ENCODE data around the gene ILKAP. TPM values are rescaled to one million over a fixed set of nuclear protein-coding genes. Genes with fewer than 3 reads are reported as not detected.
A peak's percentile ranks its signal among the peaks of the same experiment; 100 is the strongest.

The ILKAP gene
- total and polyA plus RNA-seq, 2 experiments from 2014 or later, result 11.9 to 35.0 TPM

DNA sequence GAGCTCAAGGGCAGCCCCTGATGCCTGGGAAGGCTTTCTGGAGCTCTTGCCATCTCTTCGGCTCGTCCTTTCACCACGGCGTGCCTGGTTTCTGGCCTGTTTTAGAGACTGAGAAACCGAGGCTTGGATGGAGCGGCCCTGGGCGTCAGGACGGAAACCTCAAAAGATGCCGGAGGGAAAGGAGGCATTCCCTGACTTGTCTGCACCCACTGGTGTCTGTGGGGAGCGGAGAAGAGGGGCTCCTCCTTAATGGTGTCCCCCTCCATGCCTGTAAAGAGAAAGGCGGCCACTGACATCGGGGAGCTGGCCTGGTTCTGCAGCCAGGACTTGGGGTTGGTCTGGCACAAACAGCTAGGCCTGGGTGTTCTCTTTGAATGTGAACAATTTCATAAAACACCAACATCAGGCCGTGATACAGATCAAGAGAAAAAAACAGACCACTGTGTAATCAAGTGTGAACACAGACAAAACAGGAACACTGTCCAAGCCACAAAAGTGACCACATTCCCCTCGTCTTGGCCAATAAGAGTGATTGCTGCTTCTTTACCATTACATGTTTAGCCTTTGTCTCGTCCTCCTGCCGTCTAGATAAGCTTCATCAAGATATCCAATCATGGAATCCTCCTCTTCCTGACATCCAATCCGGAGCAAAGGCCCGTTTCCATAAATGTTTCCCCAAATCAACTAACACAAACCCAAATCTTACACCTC is 633 bp upstream of the ILKAP start:
- H2AFZ ChIP-seq, result peak overlapping the region; percentile 97
- H3K79me2 ChIP-seq (ENCODE audit: insufficient read depth), result peaks cover 39% of the 10 kb centered on the region
- peak overlapping the region; percentile 94 for H3K9ac ChIP-seq
- H3F3A ChIP-seq (ENCODE audit: insufficient read depth), result no peaks in the 10 kb centered on the region
- no peaks in the 10 kb centered on the region for H3K9me3 ChIP-seq (ENCODE audit: low read depth)
- H3K9me2 ChIP-seq (ENCODE audit: insufficient read depth), result no peaks in the 10 kb centered on the region
- H3K36me3 ChIP-seq (ENCODE audit: low read depth), result no peaks in the 10 kb centered on the region
- H3K4me1 ChIP-seq (ENCODE audit: insufficient read depth), result peaks cover 25% of the 10 kb centered on the region
- peaks cover 9% of the 10 kb centered on the region; the same call in 1 of the 2 replicates for H4K20me1 ChIP-seq (ENCODE audit: insufficient read depth)
- peak overlapping the region; percentile 61 for H3K27ac ChIP-seq
- WGBS, 2 experiments (ENCODE audit: low coverage in 1 of 2, low lambda C conversion rate in 2 of 2, missing lambda C conversion rate in 2 of 2), result 49 to 53% methylated on average over 18 of the region's 18 CpGs
- H3K27me3 ChIP-seq (replicated peaks; ENCODE audit: insufficient read depth), result no peaks in the 10 kb centered on the region; the same call in 1 of the 2 replicates
- H3K4me2 ChIP-seq (ENCODE audit: unreplicated experiment), result peak overlapping the region; percentile 77
- peak overlapping the region; percentile 96 for H3K4me3 ChIP-seq
- no peak for DNase-seq
- in situ Hi-C loops (cut with MboI), result no loop called here
- TF ChIP-seq EZH2 (IDR thresholded peaks at IDR 0.05; ENCODE audit: insufficient read depth, poor library complexity, severe bottlenecking), result no peak
- no peak for TF ChIP-seq EZH2phosphoT487 (IDR thresholded peaks at IDR 0.05; ENCODE audit: insufficient read depth, low read depth)

- H2AFZ ChIP-seq, result no peak overlapping the region
Measured at GRCh38 chr2:238202326-238203093, 985 bp downstream of the ILKAP start.

DNA sequence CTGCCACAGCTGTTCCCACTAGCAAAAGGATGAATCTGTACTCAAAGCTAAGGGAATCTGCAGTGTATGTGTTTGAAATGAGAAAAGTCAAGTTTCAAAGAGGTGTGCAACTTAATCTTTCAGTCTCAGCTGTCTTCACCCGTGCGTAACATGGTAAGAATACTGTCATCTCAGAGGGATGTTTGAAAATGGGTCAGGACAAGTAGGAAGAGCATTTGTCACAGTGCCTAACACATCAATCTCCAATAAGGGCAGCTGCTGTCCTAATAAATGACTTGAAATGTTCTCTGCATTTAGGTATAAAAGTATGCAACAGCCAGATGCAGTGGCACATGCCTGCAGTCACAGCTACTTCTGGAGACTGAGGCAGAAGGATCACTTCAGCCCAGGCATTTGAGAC is 13.1 kb downstream of the ILKAP start:
- Histone ChIP-seq H3K36me3 (ENCODE audit: low read depth) (peaks cover 72% of the 10 kb centered on the region), H3K4me1 (ENCODE audit: insufficient read depth) (no peaks in the 10 kb centered on the region), H3K27ac (no peak overlapping the region), H3K9me3 (ENCODE audit: low read depth) (no peaks in the 10 kb centered on the region), H4K20me1 (ENCODE audit: insufficient read depth) (peaks cover 11% of the 10 kb centered on the region), H3K4me3 (no peak overlapping the region), H2AFZ (no peak overlapping the region), H3F3A (ENCODE audit: insufficient read depth) (no peaks in the 10 kb centered on the region), H3K4me2 (ENCODE audit: unreplicated experiment) (no peak overlapping the region), H3K27me3 (replicated peaks; ENCODE audit: insufficient read depth) (no peaks in the 10 kb centered on the region), H3K79me2 (ENCODE audit: insufficient read depth) (peaks cover 68% of the 10 kb centered on the region), H3K9ac (no peak overlapping the region), H3K9me2 (ENCODE audit: insufficient read depth) (no peaks in the 10 kb centered on the region)
- in situ Hi-C loops (cut with MboI), result no loop called here
- DNase-seq, result no peak
- WGBS, 2 experiments (ENCODE audit: low coverage in 1 of 2, low lambda C conversion rate in 2 of 2, missing lambda C conversion rate in 2 of 2), result 97 to 100% methylated on average over 2 of the region's 2 CpGs
- no peak for TF ChIP-seq EZH2phosphoT487 (IDR thresholded peaks at IDR 0.05; ENCODE audit: insufficient read depth, low read depth)
- no peak for TF ChIP-seq EZH2 (IDR thresholded peaks at IDR 0.05; ENCODE audit: insufficient read depth, poor library complexity, severe bottlenecking)

More at GRCh38 chr2:238202326-238203093, 985 bp downstream of the ILKAP start:
- Histone ChIP-seq H3K9me2 (ENCODE audit: insufficient read depth) (no peaks in the 10 kb centered on the region), H3K27me3 (replicated peaks; ENCODE audit: insufficient read depth) (no peaks in the 10 kb centered on the region), H3K27ac (peak overlapping the region; percentile 79), H3K4me3 (peak overlapping the region; percentile 96), H3F3A (ENCODE audit: insufficient read depth) (no peaks in the 10 kb centered on the region), H4K20me1 (ENCODE audit: insufficient read depth) (peaks cover 14% of the 10 kb centered on the region; the same call in 1 of the 2 replicates), H3K79me2 (ENCODE audit: insufficient read depth) (peaks cover 56% of the 10 kb centered on the region), H3K9ac (peak overlapping the region; percentile 94), H3K4me2 (ENCODE audit: unreplicated experiment) (peak overlapping the region; percentile 93), H3K36me3 (ENCODE audit: low read depth) (no peaks in the 10 kb centered on the region), H3K9me3 (ENCODE audit: low read depth) (no peaks in the 10 kb centered on the region), H3K4me1 (ENCODE audit: insufficient read depth) (peaks cover 25% of the 10 kb centered on the region)
- WGBS, 2 experiments (ENCODE audit: low coverage in 1 of 2, low lambda C conversion rate in 2 of 2, missing lambda C conversion rate in 2 of 2), result 1% methylated on average over 23 to 27 of the region's 27 CpGs
- in situ Hi-C loops (cut with MboI), result no loop called here
- TF ChIP-seq EZH2 (IDR thresholded peaks at IDR 0.05; ENCODE audit: insufficient read depth, poor library complexity, severe bottlenecking) (no peak), EZH2phosphoT487 (IDR thresholded peaks at IDR 0.05; ENCODE audit: insufficient read depth, low read depth) (no peak)
- peak; percentile 69 for DNase-seq

DNA sequence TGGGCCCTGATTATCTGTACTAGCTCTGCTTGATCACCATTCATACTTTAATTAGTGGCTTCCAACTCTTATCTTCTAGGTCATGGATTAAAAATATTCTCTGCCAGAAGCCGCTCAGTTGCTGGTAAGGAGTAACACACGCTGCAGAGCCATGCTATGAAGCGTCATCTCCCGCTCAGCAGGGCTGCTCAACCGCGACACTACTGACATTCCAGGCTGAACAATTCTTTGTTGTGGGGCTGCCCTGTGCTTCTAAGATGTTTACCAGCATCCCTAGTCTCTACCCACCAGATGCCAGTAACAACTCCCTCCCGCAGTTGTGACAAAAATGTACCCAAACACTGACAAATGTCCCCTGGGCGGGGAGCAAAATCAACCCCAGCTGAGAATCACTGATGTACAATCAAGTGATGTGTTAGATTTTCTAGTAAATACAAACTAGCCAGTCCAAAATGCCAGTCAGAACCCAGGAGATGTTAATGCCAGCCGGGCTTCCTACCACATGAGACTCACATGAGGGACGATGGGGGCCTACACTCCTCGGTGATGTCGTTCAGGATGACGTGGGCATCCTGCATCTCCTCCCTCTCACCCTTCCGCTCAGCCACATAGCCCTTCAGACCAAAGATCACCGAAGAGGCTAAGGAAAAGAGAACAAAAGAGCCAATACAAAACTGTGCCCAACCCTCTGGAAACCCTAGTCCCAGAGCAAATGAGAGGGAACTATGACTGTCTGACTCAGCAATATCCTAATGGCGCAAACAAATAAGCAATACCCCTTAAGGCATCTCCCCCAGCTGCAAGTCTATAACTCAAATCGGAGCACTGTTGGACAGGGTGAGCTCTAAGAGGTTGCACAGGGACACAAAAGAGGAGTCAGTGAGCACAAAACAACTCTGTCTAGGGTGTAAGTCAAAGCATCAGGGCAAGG is 15.6 kb downstream of the ILKAP start:
- in situ Hi-C loops (cut with MboI), result no loop called here
- DNase-seq, result no peak

More for the DNA sequence above, 15.6 kb downstream of the ILKAP start:
- Histone ChIP-seq H3F3A (ENCODE audit: insufficient read depth) (no peaks in the 10 kb centered on the region), H3K27ac (no peak overlapping the region), H3K27me3 (replicated peaks; ENCODE audit: insufficient read depth) (no peaks in the 10 kb centered on the region), H3K4me3 (no peak overlapping the region), H4K20me1 (ENCODE audit: insufficient read depth) (no peaks in the 10 kb centered on the region), H3K4me1 (ENCODE audit: insufficient read depth) (no peaks in the 10 kb centered on the region), H3K36me3 (ENCODE audit: low read depth) (peaks cover 75% of the 10 kb centered on the region), H3K9me2 (ENCODE audit: insufficient read depth) (no peaks in the 10 kb centered on the region), H3K9ac (no peak overlapping the region), H2AFZ (no peak overlapping the region), H3K4me2 (ENCODE audit: unreplicated experiment) (no peak overlapping the region), H3K79me2 (ENCODE audit: insufficient read depth) (peaks cover 56% of the 10 kb centered on the region), H3K9me3 (ENCODE audit: low read depth) (no peaks in the 10 kb centered on the region)
- TF ChIP-seq EZH2phosphoT487 (IDR thresholded peaks at IDR 0.05; ENCODE audit: insufficient read depth, low read depth) (no peak), EZH2 (IDR thresholded peaks at IDR 0.05; ENCODE audit: insufficient read depth, poor library complexity, severe bottlenecking) (no peak)
- 94 to 96% methylated on average over 17 of the region's 17 CpGs for WGBS, 2 experiments (ENCODE audit: low coverage in 1 of 2, low lambda C conversion rate in 2 of 2, missing lambda C conversion rate in 2 of 2)

All from GM23248 (cell line).